BLaER1 (cell line): ENCODE results near the gene ALS2.
"Not testable (repeated sequence)": the region's sequence is repeated elsewhere in the genome, so short reads cannot be mapped to it uniquely, and the experiment has no call there.

Experiments
- H3K27ac ChIP-seq: shearing (Covaris generic); formaldehyde crosslinking; 2 replicates; pipeline ENCODE4 v1.8.1; 2022
- H3K27me3 ChIP-seq: shearing (Covaris generic); formaldehyde crosslinking; 2 replicates; pipeline ENCODE4 v1.8.1; 2022
- H3K36me3 ChIP-seq: shearing (Covaris generic); formaldehyde crosslinking; 2 replicates; pipeline ENCODE4 v1.8.1; 2022
- H3K4me1 ChIP-seq: shearing (Covaris generic); formaldehyde crosslinking; 2 replicates; pipeline ENCODE4 v1.8.1; 2022
- H3K4me2 ChIP-seq: shearing (Covaris generic); formaldehyde crosslinking; 2 replicates; pipeline ENCODE4 v1.8.1; 2022
- H3K4me3 ChIP-seq: shearing (Covaris generic); formaldehyde crosslinking; 2 replicates; pipeline ENCODE4 v1.8.1; 2022
- H3K9ac ChIP-seq: shearing (Covaris generic); formaldehyde crosslinking; 2 replicates; pipeline ENCODE4 v1.8.1; 2022
- H3K9me3 ChIP-seq: shearing (Covaris generic); formaldehyde crosslinking; 2 replicates; pipeline ENCODE4 v1.8.1; 2022
- H4K20me1 ChIP-seq: shearing (Covaris generic); formaldehyde crosslinking; 2 replicates; pipeline ENCODE4 v1.8.1; 2022
- Cebpa-rat ChIP-seq: shearing (Covaris generic); IDR thresholded peaks from 2 replicates; pipeline ENCODE4 v1.8.1; 2022

The ALS2 gene

DNA sequence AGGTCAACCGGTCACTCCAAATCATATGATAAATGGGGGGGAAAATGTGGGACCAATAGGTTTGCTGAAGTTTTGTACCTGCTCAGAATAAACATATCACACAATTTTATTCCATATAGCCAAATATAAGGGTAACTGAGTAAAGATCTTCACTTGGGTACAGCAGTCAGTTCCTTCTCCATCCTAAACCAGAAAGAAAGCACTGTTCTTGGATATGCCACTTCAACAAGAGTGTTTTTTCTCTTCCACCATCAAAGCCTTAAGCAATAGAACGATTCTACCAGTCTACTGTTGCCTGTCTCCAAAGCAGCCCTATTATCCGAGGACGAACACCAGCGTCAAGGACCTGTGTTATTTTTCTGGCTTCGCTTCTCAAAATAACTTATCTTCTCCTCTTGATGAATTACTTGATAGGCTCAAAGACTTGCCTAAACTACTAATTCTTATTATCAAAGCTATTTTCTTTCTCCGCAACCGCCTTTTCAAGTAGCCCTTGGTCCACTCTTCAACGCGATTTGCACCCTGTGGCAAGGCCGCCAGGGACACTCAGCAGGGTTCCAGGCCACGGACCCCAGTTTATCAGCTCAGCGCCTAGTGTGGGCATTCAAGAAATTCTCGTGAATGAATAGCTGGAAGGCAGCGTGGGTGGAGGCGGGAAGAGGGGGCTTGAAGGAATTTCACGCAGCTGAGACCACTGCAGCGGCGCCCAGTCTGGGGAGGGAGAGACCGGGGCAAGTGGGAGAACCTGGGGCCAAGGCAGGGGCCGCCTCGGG lies 646 bp downstream of the ALS2 start:
- Histone ChIP-seq H3K27me3 (no peaks in the 10 kb centered on the region), H3K27ac (peak overlapping the region; percentile 75), H4K20me1 (peaks cover 5% of the 10 kb centered on the region; the same call in 1 of the 2 replicates), H3K36me3 (no peaks in the 10 kb centered on the region), H3K4me3 (peak overlapping the region; percentile 97), H3K4me1 (peaks cover 22% of the 10 kb centered on the region), H3K9ac (peak overlapping the region; percentile 84), H3K4me2 (peak overlapping the region; percentile 83), H3K9me3 (no peaks in the 10 kb centered on the region)
- no peak for TF ChIP-seq Cebpa-rat

DNA sequence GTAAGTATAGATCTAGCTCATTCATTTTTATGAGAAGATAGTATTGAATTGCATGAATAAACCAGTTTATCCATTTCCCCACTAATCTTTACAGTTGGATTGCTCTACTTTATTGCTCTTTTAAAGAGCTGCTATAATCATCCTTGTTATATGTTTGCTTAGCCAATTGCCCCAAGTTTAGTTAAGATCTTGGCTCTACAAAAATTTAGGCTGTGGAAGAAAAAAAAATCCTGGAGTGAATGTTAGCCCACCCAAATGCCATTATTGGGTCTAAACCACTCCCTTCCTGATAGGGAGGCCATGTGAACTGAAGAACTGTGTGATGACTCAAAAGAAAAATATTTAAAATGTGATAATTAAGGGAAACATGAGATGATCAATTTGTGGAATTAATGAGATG lies 2.9 kb downstream of the ALS2 start:
- peaks cover 22% of the 10 kb centered on the region for H3K4me1 ChIP-seq
- H3K27ac ChIP-seq: no peak overlapping the region
- H3K9ac ChIP-seq: no peak overlapping the region
- H3K4me3 ChIP-seq: no peak overlapping the region
- peaks cover 5% of the 10 kb centered on the region; the same call in 1 of the 2 replicates for H4K20me1 ChIP-seq
- no peaks in the 10 kb centered on the region for H3K36me3 ChIP-seq
- TF ChIP-seq Cebpa-rat: no peak
- no peak overlapping the region for H3K4me2 ChIP-seq
- H3K27me3 ChIP-seq: no peaks in the 10 kb centered on the region
- no peaks in the 10 kb centered on the region for H3K9me3 ChIP-seq

DNA sequence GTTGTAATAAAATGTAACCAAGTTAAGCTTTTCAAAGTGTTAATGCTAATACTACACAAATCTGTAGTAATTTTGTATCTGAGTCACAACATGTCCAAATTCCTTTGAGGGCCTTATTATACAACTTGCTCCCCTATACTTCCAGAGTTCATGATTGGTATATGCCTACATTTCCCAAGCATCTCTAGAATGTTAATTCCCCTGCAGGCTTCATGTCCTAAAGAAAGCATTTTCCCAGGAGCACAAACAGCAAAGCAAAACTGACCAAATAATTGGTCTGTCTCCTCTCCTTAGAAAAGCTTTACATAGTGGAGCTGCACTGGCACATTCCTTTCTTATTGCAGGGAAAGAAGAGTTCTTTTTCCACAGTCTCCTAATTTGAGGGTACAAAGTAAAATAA lies 3.7 kb downstream of the ALS2 start:
- Histone ChIP-seq H3K27me3 (no peaks in the 10 kb centered on the region), H3K36me3 (no peaks in the 10 kb centered on the region), H3K9me3 (no peaks in the 10 kb centered on the region), H4K20me1 (peaks cover 5% of the 10 kb centered on the region; the same call in 1 of the 2 replicates), H3K27ac (no peak overlapping the region), H3K4me3 (no peak overlapping the region), H3K4me2 (no peak overlapping the region), H3K9ac (no peak overlapping the region), H3K4me1 (peaks cover 22% of the 10 kb centered on the region)
- TF ChIP-seq Cebpa-rat: no peak

DNA sequence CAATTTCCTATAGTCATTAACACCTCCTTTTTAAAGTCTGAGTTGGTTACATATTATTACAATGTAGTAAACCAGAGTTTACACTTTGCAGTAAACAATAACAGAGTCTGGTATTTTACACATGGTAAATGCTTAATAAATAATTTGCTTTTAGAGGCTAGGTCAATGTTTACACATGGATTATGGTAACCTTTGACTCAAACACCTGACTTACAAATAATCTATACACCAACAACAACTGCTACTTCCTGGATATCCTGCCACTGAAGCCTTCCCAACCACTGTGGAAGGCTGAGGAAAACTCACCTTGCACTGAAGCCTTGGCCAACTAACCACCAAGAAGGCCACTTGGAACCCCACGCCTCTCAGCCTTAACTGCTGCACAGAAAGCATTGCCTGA lies 5.4 kb downstream of the ALS2 start:
- Histone ChIP-seq H3K9me3 (no peaks in the 10 kb centered on the region), H3K36me3 (no peaks in the 10 kb centered on the region), H3K4me1 (peaks cover 16% of the 10 kb centered on the region), H3K4me2 (no peak overlapping the region), H4K20me1 (peaks cover 5% of the 10 kb centered on the region; the same call in 1 of the 2 replicates), H3K4me3 (no peak overlapping the region), H3K27me3 (no peaks in the 10 kb centered on the region), H3K9ac (no peak overlapping the region), H3K27ac (no peak overlapping the region)
- TF ChIP-seq Cebpa-rat: no peak

DNA sequence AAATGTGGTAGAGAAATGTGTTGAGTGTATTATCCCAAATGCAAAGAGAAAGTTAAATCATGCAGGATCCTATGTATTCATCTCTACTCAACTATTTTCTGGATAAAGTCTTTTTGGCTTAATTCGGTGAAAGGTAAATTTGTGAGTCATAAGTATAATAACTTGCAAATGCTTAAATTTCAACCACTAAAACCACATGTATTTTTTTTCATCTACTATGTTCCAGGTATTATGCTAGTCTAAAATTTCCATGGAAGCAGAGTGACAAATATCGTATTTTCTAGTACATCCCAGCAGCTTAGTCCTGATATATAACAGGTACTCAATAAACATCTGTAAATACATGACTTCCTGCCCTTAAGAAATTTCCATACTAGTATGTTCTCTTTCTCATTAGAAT lies 6.2 kb downstream of the ALS2 start:
- TF ChIP-seq Cebpa-rat: no peak

DNA sequence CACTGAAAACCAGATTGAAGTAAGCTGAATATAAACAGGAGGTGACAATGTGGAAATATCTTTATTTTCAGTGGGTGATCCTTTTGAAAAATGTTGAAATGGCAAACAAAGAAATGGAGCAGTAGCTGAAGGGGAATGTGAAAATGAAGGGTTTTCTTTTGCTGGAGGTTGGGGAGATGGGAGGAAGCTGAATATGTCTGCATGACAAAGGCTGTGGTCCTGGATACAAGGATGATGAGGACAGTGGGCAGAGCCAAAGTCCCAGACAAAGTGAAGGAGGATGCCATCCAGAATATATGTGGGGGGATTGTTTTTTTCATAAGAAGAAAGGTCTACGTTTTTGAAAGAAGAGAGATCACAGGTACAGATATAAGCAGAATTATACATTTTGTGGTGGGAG lies 6.7 kb downstream of the ALS2 start:
- Histone ChIP-seq H3K4me2 (no peak overlapping the region), H3K4me3 (no peak overlapping the region), H3K9ac (no peak overlapping the region), H3K4me1 (peaks cover 4% of the 10 kb centered on the region; the same call in 1 of the 2 replicates), H3K27me3 (no peaks in the 10 kb centered on the region), H4K20me1 (peaks cover 5% of the 10 kb centered on the region), H3K36me3 (no peaks in the 10 kb centered on the region), H3K27ac (no peak overlapping the region), H3K9me3 (no peaks in the 10 kb centered on the region)
- TF ChIP-seq Cebpa-rat: no peak

More for the DNA sequence above, 6.2 kb downstream of the ALS2 start:
- no peak overlapping the region for H3K4me3 ChIP-seq
- peaks cover 5% of the 10 kb centered on the region for H4K20me1 ChIP-seq
- no peak overlapping the region for H3K27ac ChIP-seq
- no peak overlapping the region for H3K4me2 ChIP-seq
- H3K9me3 ChIP-seq: no peaks in the 10 kb centered on the region
- no peaks in the 10 kb centered on the region for H3K27me3 ChIP-seq
- no peak overlapping the region for H3K9ac ChIP-seq
- no peaks in the 10 kb centered on the region for H3K36me3 ChIP-seq
- H3K4me1 ChIP-seq: peaks cover 10% of the 10 kb centered on the region

DNA sequence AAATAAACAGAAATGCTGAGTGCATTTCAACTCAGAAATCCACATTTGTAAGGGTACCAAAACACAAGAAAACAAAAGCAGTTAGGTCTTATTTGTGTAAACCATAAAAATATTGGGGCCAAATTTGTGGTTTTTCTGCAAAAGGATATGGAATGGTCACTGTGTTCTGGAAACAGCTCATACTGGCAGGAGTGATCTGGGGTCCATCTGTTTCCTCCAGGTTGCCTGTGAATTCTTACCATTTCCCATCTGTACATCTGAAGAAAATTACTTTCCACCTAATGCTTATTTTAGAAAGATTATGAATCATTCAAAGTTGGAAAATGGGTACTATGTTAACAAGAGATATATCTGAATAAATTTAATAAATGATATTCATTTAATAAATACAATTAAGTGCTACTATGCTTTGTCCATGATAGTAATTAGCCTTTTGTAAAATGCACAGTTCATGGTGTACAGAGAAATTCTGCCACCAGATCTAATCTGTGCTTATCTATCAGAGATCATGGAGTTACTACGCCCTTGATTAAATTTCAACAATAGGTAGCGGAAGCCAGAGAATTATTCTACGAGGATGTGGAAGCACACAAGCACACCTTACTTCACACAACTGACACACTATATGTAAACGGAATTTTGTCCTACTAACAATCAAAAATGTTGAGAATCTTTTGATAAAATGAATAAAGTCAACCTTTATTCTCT lies 10.9 kb downstream of the ALS2 start:
- Histone ChIP-seq H3K4me2 (no peak overlapping the region), H3K27ac (no peak overlapping the region), H3K9ac (no peak overlapping the region), H3K9me3 (no peaks in the 10 kb centered on the region), H3K36me3 (peaks cover 8% of the 10 kb centered on the region; the same call in 1 of the 2 replicates), H4K20me1 (no peaks in the 10 kb centered on the region; the same call in none of the 2 replicates), H3K4me3 (no peak overlapping the region), H3K4me1 (no peaks in the 10 kb centered on the region), H3K27me3 (no peaks in the 10 kb centered on the region)
- TF ChIP-seq Cebpa-rat: no peak

DNA sequence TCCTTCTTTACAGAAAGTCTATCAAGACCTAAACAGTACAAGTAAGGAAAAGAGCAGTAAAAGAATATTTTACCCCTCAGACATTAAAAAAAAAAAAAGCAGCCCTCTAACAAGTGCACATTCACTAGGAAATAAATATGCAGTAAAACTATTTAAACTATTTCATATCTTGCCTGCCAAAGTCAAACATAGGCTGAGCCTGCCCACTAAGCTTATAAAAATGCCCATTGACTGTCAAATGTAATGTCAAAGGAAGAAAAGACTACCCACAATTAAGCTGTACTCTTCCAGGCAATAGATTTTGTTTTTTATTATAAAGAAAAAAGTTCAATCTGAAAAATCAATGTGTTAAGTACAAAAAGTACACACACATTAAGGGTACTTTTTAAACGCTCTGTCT lies 11.8 kb downstream of the ALS2 start:
- no peak overlapping the region for H3K27ac ChIP-seq
- H3K4me3 ChIP-seq: no peak overlapping the region
- H3K4me1 ChIP-seq: no peaks in the 10 kb centered on the region
- H3K9ac ChIP-seq: no peak overlapping the region
- H4K20me1 ChIP-seq: no peaks in the 10 kb centered on the region; the same call in none of the 2 replicates
- H3K4me2 ChIP-seq: no peak overlapping the region
- H3K27me3 ChIP-seq: no peaks in the 10 kb centered on the region
- TF ChIP-seq Cebpa-rat: no peak
- peaks cover 11% of the 10 kb centered on the region; the same call in 1 of the 2 replicates for H3K36me3 ChIP-seq
- H3K9me3 ChIP-seq: no peaks in the 10 kb centered on the region

DNA sequence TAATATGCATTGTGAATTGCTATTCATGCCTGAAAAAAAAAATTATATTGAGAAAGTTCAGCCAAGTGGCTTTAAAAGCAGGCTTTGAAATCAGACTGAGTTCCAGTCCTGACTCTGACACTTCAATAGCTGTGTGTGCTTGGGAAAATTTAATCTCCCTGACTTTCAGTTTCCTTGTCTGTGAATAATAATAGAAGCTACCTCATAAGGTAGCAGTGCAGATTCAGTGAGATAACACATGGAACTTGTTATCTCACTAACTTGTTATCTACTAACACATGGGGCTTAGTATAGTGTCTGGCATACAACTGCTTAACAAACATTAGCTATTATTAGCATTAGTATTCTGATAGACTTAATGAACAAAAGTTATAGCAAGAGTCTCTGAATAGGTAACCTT lies 14.9 kb downstream of the ALS2 start:
- Histone ChIP-seq H4K20me1 (no peaks in the 10 kb centered on the region; the same call in none of the 2 replicates), H3K9me3 (no peaks in the 10 kb centered on the region), H3K4me3 (no peak overlapping the region), H3K4me1 (no peaks in the 10 kb centered on the region), H3K27ac (no peak overlapping the region), H3K27me3 (no peaks in the 10 kb centered on the region), H3K9ac (no peak overlapping the region), H3K4me2 (no peak overlapping the region), H3K36me3 (peaks cover 31% of the 10 kb centered on the region)
- TF ChIP-seq Cebpa-rat: no peak

DNA sequence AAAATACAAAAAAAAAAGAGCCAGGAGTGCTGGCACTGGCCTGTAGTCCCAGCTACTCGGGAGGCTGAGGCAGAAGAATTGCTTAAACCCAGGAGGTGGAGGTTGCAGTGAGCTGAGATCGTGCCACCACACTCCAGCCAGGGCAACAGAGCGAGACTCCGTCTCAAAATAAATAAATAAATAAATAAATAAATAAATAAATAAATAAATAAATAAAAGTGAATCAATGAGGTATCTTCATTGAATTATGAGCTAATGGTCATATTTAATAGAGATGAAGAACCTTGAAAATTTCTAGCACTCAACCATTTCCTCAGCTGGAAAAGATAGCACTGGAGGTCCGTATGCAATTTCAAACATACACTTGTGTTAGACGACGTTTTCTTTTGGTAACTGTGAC lies 16.3 kb downstream of the ALS2 start:
- H3K36me3 ChIP-seq: peaks cover 38% of the 10 kb centered on the region
- not testable (repeated sequence) for H3K27me3 ChIP-seq, H4K20me1 ChIP-seq, H3K27ac ChIP-seq, H3K4me2 ChIP-seq, H3K9me3 ChIP-seq, H3K9ac ChIP-seq, H3K4me1 ChIP-seq, H3K4me3 ChIP-seq
